ELF-1 (cell line): ENCODE data around the gene CACNG3.
"Not testable (repeated sequence)": the region's sequence is repeated elsewhere in the genome, so short reads cannot be mapped to it uniquely, and the experiment has no call there.

Experiments
- DNase-seq: peaks from one replicate; pipeline ENCODE4 v3.0.0-alpha.2; 2016; ENCODE audit warnings: low read depth, low spot score

CACNG3 gene

GRCh38 chr16:24332582-24333090, 76.5 kb downstream of the CACNG3 start:
- no peak for DNase-seq

- no peak for DNase-seq
Observed at GRCh38 chr16:24336491-24336890, 80.4 kb downstream of the CACNG3 start.

DNA sequence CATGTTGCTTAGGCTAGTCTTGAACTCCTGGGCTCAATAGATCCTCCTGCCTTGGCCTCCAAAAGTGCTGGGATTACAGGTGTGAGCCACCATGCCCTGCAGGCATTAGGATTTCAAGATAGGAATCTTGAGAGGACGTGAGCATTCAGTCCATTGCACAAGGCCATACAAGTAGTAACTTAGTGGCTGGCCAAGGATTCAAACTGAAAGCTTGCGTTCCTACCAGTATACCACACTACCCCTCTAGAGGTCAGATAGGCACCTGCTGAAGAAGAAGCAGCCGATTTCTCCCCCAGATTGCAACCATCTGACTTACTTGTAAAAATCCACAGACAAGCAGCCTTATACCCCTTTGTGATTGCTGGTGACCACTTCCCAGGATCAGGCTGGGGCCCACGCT, 80.9 kb downstream of the CACNG3 start:
- DNase-seq, result no peak

DNA sequence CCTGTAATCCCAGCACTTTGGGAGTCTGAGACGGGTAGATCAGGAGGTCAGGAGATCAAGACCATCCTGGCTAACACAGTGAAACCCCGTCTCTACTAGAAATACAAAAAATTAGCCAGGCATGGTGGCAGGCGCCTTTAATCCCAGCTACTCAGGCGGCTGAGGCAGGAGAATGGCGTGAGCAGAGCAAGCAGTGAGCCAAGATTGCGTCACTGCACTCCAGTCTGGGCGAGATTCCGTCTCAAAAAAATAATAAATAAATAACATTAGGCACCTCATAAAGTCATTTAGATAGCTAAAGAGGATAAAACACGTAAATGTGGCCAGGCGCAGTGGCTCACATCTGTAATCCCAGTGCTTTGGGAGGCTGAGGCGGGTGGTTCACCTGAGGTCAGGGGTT, 87.7 kb downstream of the CACNG3 start:
- DNase-seq, result not testable (repeated sequence)

GRCh38 chr16:24344784-24345183, 88.6 kb downstream of the CACNG3 start:
- no peak for DNase-seq

GRCh38 chr16:24345704-24346103, 89.6 kb downstream of the CACNG3 start:
- no peak for DNase-seq

GRCh38 chr16:24346734-24347133, 90.6 kb downstream of the CACNG3 start:
- peak; percentile 22 for DNase-seq

GRCh38 chr16:24347556-24347955, 91.4 kb downstream of the CACNG3 start:
- DNase-seq, result no peak

- DNase-seq, result peak; percentile 75
Observed at GRCh38 chr16:24348545-24349290, 92.6 kb downstream of the CACNG3 start.

DNA sequence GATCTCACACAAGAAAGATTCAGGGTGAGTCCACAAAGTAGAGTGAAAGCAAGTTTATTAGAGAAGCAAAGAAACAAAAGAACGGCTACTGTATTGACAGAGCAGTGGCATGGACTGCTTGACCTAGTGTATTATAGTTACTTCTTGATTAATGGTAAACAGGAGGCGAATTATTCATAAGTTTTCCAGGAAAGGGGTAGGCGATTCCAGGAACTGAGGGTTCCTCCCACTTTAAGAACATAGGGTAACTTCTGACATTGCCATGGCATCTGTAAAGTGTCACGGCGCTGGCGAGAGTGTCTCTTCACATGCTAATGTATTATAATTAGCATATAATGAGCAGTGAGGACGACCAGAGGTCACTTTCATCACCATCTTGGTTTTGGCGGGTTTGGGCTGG, 93.2 kb downstream of the CACNG3 start:
- peak; percentile 33 for DNase-seq

DNA sequence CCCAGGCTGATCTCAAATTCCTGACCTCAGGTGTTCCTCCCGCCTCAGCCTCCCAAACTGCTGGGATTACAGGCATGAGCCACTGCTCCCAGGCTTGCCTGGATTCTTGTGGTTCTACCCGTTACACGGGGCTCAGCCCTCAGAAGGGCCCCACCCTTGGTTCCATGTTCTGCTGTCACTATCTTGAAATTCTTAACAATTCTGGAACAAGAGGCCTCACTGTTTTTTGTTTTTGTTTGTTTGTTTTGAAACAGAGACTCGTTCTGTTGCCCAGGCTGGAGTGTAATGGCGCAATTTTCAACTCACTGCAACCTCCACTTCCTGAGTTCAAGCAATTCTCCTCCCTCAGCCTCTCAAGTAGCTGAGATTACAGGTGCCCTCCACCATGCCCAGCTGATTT, 96.6 kb downstream of the CACNG3 start:
- no peak for DNase-seq

DNA sequence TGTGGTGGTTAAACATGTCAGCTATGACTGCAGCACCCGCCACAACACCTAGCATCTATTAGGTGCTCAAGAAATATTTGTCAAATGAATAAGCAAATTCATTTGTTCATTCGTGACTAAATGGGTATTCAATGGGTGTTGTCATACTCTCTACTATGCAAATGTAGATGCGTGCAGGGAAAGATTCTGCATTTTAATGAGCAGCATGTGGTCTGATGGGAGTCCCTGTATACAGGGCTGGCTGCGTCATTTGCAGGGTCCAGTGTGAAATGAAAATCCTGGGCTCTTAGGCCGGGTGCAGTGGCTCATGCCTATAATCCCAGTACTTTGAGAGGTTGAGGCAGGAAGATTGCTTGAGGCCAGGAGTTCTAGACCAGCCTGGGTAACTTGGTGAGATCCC, 97.5 kb downstream of the CACNG3 start:
- no peak for DNase-seq

- DNase-seq, result peak; percentile 92
Observed at GRCh38 chr16:24357511-24357910, 101.4 kb downstream of the CACNG3 start.

DNA sequence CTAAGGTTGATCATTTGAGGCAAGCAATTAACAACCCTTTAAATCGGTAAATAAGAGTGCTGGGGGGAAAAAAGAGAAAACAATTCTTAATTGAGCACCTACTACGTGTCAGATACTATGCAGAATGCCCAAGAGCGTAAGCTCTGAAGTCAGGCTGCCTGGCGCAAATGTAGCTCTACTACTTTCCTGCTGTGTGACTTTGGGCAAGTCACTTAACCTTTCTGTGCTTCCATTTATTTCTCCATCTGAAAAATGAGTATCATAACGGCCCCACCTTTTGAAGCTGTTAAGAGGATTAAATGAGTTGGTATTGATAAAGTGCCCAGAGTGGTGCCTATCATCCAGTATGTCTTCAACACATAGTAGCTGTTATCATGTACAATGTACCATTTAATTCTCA, 102.0 kb downstream of the CACNG3 start:
- no peak for DNase-seq

DNA sequence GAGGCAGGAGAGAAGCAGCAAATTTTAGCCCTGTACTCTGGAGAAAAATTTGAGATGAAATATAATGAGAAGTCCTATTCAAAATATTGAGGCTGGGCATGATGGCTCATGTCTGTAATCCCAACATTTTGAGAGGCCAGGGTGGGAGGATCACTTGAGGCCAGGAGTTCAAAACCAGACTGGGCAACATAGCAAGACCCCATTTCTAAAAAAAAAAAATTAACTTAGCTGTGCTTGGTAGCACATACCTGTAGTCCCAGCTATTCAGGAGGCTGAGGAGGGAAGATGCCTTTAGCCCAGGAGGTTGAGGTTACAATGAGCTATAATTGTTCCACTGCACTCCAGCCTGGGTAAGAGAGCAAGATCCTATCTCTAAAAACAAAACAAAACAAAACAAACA, 103.4 kb downstream of the CACNG3 start:
- no peak for DNase-seq

DNA sequence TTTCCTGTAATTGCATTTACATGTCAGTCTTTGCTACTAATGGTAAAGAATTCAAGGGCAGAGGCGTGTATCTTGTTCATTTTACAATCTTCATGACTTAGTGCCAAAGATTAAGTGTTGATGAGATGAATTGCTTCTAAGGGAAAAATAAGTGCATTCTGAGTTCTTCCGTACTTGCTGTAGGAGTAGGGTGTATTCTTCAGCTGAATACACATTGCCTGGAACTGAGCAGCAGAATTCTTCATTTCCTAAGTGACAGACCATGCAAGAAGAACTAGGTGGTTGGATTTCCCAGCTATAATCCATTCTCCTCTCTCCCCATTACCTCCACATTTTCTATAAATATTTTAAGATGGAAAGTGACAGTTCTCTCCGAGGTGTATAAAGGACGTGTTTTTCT, 104.8 kb downstream of the CACNG3 start:
- no peak for DNase-seq

DNA sequence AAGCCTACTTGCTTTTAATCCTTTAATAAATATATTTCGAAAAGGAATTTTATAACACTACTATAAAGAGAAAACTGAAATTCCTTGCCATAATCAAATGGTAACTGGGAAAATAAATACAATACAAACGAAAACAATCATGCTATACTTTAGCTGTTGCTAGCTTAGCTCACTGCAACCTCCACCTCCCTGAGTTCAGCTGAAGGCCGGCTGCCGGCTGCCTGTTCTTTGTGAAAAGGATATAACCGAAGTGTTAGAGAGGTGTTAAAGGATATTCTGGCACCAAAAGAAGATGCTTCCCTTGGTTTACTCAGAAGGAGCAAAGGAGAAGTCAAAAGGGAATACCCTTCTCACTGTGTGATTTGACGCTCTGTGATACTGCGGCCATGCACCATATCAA, 108.5 kb downstream of the CACNG3 start:
- DNase-seq, result no peak

GRCh38 chr16:24367186-24367710, 111.1 kb downstream of the CACNG3 start:
- DNase-seq, result no peak

DNA sequence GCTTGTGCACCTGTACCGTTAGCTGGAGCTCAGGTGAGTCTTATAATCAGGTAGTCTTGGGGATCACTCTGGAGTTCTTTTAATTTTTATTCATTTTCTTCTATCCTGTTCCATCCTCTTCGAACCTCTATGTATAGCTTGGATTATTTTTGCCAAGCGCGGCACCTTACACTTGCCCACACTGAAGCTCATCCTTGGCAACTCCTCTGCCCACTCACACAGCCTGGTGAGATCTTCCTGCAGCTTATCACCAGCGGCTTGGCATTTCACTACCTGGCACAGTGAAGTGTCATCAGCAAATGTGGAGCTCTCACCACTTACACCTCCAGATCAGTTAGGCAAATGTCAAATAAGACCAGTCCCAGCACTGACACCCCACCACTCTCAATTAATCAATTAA, 116.7 kb downstream of the CACNG3 start:
- no peak for DNase-seq

GRCh38 chr16:24378999-24379398, 122.9 kb downstream of the CACNG3 start:
- DNase-seq, result no peak

- DNase-seq, result no peak
Observed at GRCh38 chr16:24381470-24382118, 125.5 kb downstream of the CACNG3 start.

- no peak for DNase-seq
Observed at GRCh38 chr16:24382762-24383407, 126.8 kb downstream of the CACNG3 start.
